OCI-LY3 (cell line): ENCODE data around the gene ANKRD31.

Experiments
- H2AFZ ChIP-seq: fragments of 200-600, 300-600 bp; shearing (Covaris generic); 2 replicates; pipeline ENCODE4 v1.6.0; 2014; ENCODE audit warnings: antibody characterized with exemption, low read depth, low read length
- H3K27ac ChIP-seq: fragments of 200-600, 300-600 bp; sonication (generic); 2 replicates; pipeline ENCODE4 v1.5.1; 2014; ENCODE audit warnings: mild to moderate bottlenecking, low read length, moderate library complexity, mixed read lengths
- H3K27me3 ChIP-seq: fragments of 200-600, 300-600 bp; sonication (generic); 2 replicates; pipeline ENCODE4 v1.6.1; 2014; ENCODE audit warnings: low read depth, low read length, mixed read lengths
- H3K36me3 ChIP-seq: fragments of 200-600, 300-600 bp; sonication (generic); replicated peaks from 2 replicates; pipeline ENCODE3; 2014; ENCODE audit warnings: low read depth, low read length, mixed read lengths
- H3K4me1 ChIP-seq: fragments of 300-600, 200-600 bp; sonication (generic); 2 replicates; pipeline ENCODE4 v1.6.1; 2014; ENCODE audit warnings: low read length, mixed read lengths
- H3K4me2 ChIP-seq: fragments of 200-600, 300-600 bp; sonication (generic); 2 replicates; pipeline ENCODE4 v1.6.1; 2014; ENCODE audit warnings: low read length, mixed read lengths
- H3K4me3 ChIP-seq: fragments of 300-600, 200-600 bp; sonication (generic); 2 replicates; pipeline ENCODE4 v1.5.1; 2014; ENCODE audit warnings: antibody characterized with exemption, mild to moderate bottlenecking, low read length, moderate library complexity
- H3K79me2 ChIP-seq: fragments of 300-600, 200-600 bp; shearing (Covaris generic); 2 replicates; pipeline ENCODE4 v1.6.1; 2014; ENCODE audit warnings: mild to moderate bottlenecking, low read length, mixed read lengths
- H3K9ac ChIP-seq: fragments of 300-600, 200-600 bp; shearing (Covaris generic); 2 replicates; pipeline ENCODE4 v1.6.0; 2014; ENCODE audit warnings: mild to moderate bottlenecking, low read length, moderate library complexity
- H3K9me3 ChIP-seq: fragments of 200-600, 300-600 bp; shearing (Covaris generic); 2 replicates; pipeline ENCODE4 v1.6.1; 2014; ENCODE audit warnings: low read length, mixed read lengths; ENCODE audit not compliant: insufficient read depth
- H4K20me1 ChIP-seq: fragments of 200-600, 300-600 bp; sonication (generic); 2 replicates; pipeline ENCODE4 v1.6.1; 2016; ENCODE audit warnings: low read length, mixed read lengths; ENCODE audit not compliant: insufficient read depth
- CTCF ChIP-seq: fragments of 200-600, 300-600 bp; sonication (generic); IDR thresholded peaks from 2 replicates; pipeline ENCODE4 v1.5.1; 2014; ENCODE audit warnings: antibody characterized with exemption, low read length, low read depth
- EZH2phosphoT487 ChIP-seq: fragments of 200-600 bp; shearing (Covaris generic); IDR thresholded peaks from 2 replicates; pipeline ENCODE4 v1.6.1; 2018; ENCODE audit warnings: antibody characterized with exemption, mixed run types, low read depth

ANKRD31 gene

GRCh38 chr5:75040973-75041372, 195.7 kb downstream of the ANKRD31 start:
- H3K4me2 ChIP-seq: no peak overlapping the region
- no peaks in the 10 kb centered on the region for H3K27me3 ChIP-seq
- TF ChIP-seq EZH2phosphoT487: no peak
- TF ChIP-seq CTCF: no peak
- H2AFZ ChIP-seq: no peak overlapping the region
- no peaks in the 10 kb centered on the region for H3K36me3 ChIP-seq
- H3K9ac ChIP-seq: no peak overlapping the region
- no peaks in the 10 kb centered on the region for H3K9me3 ChIP-seq
- H3K4me1 ChIP-seq: peaks cover 22% of the 10 kb centered on the region
- no peak overlapping the region for H3K27ac ChIP-seq
- no peak overlapping the region for H3K4me3 ChIP-seq
- no peaks in the 10 kb centered on the region for H3K79me2 ChIP-seq
- no peaks in the 10 kb centered on the region for H4K20me1 ChIP-seq

- Histone ChIP-seq H3K9me3 (no peaks in the 10 kb centered on the region), H3K9ac (no peak overlapping the region), H3K4me1 (no peaks in the 10 kb centered on the region), H2AFZ (no peak overlapping the region), H3K4me2 (no peak overlapping the region), H3K27ac (no peak overlapping the region), H3K79me2 (no peaks in the 10 kb centered on the region), H3K36me3 (no peaks in the 10 kb centered on the region), H4K20me1 (no peaks in the 10 kb centered on the region), H3K27me3 (no peaks in the 10 kb centered on the region), H3K4me3 (no peak overlapping the region)
- no peak for TF ChIP-seq EZH2phosphoT487
- no peak for TF ChIP-seq CTCF
These were observed 199.6 kb downstream of the ANKRD31 start for GRCh38 chr5:75037106-75037505.

- H3K9me3 ChIP-seq: no peaks in the 10 kb centered on the region
- H2AFZ ChIP-seq: no peak overlapping the region
- H3K27ac ChIP-seq: no peak overlapping the region
- H3K36me3 ChIP-seq: no peaks in the 10 kb centered on the region
- H3K4me1 ChIP-seq: no peaks in the 10 kb centered on the region
- no peaks in the 10 kb centered on the region for H4K20me1 ChIP-seq
- H3K27me3 ChIP-seq: 0 out of 2 replicates have a peak, but pooled peaks cover 2% of the 10 kb centered on the region
- no peak overlapping the region for H3K4me2 ChIP-seq
- H3K4me3 ChIP-seq: no peak overlapping the region
- no peaks in the 10 kb centered on the region for H3K79me2 ChIP-seq
- TF ChIP-seq CTCF (no peak), EZH2phosphoT487 (no peak)
- no peak overlapping the region for H3K9ac ChIP-seq
These were observed 202.4 kb downstream of the ANKRD31 start for GRCh38 chr5:75034137-75034739.

GRCh38 chr5:75031366-75031765, 205.3 kb downstream of the ANKRD31 start:
- H3K27me3 ChIP-seq: 0 out of 2 replicates have a peak, but pooled peaks cover 7% of the 10 kb centered on the region
- TF ChIP-seq EZH2phosphoT487 (no peak), CTCF (no peak)
- no peaks in the 10 kb centered on the region for H3K4me1 ChIP-seq

More at GRCh38 chr5:75031366-75031765, 205.3 kb downstream of the ANKRD31 start:
- Histone ChIP-seq H3K79me2 (no peaks in the 10 kb centered on the region), H3K36me3 (no peaks in the 10 kb centered on the region), H3K9ac (no peak overlapping the region), H4K20me1 (no peaks in the 10 kb centered on the region), H3K4me3 (no peak overlapping the region), H2AFZ (no peak overlapping the region), H3K4me2 (no peak overlapping the region), H3K27ac (no peak overlapping the region), H3K9me3 (no peaks in the 10 kb centered on the region)
